GM18870 (cell line): ENCODE results near the gene ESRRG.

ENCODE experiments used
- ATAC-seq: cut with Tn5 transposase; IDR thresholded peaks from one replicate; pipeline ENCODE4 v1.9.1; 2021; ENCODE audit warnings: moderate library complexity; ENCODE audit not compliant: unreplicated experiment

Gene ESRRG

DNA sequence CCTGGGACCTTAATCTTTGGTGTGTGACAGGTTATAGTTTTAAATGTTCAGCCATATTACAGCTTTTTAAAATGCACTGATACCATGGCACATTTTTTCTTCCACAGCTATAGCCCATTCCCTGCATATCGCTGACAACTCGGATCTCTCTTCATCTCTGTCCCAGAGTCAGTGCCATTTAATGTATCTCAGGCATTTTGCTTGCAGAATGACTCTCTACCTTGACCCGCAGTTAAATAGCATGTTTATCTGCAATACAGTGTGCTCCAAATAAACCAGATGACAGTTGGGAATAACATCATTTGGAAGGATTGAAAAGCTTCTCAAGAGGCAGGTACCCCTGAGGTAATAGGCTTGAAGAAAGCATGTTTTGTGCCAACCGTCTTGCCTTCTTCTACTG, 200.2 kb downstream of the ESRRG start:
- no peak for ATAC-seq

DNA sequence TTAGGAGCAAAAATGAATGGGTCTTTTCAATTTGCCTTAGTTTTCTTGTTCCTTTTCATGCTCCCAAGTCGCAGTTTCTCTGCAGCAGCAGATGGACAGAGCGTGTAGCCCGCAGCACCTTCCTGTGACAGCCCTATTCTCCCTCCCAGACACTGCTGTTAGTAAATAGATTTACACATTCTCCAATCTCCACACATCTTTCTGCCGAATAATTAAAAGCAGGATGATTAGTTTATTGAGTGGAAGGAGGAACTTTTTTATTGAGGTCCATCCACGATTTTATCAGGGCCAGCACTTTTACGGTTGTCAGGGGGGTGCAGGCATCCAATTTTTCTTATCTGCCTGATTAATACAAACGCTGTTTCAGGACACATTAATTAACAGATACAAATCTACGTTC, 201.8 kb downstream of the ESRRG start:
- ATAC-seq, result no peak

DNA sequence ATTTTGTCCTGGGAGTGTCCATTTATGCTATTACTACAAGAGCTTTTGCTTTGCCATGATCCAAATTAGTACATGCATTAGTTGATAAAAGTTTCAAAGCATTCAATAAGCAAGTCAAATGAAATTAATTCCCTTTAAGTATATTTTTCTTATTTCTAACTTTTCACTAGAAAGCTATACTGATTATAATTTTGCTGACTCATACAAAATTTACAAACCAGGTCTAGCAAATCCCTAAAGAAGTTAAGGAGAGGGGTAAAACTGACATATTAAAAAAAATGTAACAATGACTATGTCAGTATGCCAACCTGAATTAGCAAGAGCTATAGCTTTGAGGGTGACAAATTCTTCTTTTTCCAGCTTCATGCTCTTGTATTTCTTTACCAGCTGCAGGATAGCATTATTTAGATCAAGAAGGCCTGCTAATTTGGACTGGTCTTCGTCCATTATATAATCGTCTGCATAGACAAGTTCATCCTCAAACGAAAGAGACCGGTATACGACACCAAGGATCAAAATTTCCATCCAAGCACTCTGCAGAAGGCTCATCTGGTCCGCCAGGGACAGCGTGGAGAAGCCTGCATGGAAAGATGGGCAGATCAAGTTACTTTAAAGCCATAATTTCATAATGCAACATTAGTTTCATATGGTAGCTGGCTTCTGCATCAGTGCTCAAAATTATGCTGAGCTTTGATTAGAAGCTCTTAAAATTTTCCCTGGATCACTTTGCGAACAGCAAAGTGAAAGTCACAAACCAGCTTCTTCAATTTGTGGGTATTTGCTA, 204.2 kb downstream of the ESRRG start:
- ATAC-seq, result no peak

DNA sequence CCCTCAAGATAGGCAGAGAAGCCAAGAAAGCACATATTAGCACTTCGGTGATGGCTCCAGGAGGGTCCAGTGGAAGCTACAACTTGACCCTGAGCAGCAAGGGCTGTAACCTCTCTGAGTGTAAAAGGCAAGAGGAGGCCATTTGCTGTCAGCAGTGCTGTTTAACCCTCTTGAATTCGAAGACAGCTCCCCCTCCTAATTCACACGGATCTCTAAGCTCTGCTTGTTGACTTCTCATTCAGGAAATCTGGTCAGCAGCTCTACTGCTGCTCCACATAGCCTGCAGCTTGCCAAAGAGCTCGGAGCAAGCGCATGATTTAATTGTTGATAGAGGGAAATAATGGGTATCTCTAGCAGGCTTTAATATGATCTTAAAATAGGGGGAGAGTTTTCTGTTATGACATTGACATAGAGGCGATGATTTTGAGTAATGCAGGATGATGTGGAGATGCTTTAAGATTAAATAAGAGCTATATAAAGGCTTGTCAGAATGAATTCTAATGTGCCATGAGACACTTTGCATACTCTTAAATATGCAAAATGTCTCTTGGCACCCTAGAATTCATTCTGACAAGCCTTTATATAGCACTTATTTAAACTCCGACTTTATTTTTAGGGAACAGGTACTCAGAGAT, 220.6 kb downstream of the ESRRG start:
- ATAC-seq, result no peak

DNA sequence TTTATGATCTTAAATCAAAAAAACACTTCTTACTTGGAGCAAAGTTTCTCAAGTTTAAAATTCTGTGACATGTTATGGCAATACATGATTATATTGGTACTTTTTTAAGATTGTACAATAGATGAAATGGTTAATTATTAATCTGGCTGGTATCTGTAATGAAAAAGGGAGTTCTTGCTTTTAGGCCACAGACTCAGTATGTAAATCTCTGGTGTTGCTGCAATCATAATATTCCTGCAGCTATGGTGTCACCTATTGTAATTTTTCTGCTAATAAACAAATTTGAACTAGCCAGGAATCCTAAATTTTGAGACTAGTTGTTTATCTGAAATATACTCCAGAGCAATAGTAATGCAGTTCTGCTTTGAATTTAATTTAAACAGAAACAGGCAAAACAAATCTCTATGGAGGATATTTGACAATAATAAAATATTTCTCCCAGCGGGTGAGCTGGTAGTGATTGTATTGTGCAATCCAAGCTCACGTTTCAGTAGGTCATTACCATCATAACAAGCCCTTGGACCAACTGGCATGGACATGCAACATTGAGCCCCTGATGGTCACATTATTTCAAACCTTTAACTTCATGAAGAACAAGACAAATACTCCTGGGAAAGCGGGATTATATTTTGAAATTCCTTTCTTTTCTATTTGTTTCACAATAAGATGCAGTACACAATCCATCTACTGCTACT, 222.8 kb downstream of the ESRRG start:
- ATAC-seq, result no peak

DNA sequence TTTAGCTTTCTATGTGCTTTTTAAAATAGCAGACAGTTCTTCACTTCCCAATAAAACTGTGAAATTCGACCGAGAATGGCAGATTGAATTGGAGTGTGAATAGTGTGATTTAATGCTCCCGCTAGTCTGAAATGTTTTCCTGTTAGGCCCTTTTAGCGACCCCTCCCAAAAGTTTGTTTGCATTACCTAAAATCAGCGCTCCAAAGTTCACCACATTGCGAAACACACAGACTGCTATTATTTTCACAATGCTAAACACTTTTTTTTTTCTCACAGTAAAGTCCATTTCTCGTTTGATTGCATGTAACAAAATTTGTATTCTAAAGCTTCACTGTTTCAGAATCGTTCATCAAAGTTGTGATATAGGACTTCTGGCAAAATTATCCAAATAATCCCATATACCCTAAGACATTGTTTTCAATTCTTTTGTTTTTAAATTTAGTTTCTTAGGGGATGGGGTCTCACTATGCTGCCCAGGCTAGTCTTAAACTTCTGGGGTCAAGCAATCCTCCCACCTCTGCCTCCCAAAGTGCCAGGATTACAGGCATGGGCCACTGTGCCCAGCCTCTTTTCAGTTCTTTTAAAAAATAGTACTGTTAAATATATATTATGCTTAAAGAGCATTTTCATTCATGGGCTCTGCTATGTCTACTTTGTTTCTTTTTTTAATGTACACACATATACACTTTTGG, 223.5 kb downstream of the ESRRG start:
- ATAC-seq, result no peak

DNA sequence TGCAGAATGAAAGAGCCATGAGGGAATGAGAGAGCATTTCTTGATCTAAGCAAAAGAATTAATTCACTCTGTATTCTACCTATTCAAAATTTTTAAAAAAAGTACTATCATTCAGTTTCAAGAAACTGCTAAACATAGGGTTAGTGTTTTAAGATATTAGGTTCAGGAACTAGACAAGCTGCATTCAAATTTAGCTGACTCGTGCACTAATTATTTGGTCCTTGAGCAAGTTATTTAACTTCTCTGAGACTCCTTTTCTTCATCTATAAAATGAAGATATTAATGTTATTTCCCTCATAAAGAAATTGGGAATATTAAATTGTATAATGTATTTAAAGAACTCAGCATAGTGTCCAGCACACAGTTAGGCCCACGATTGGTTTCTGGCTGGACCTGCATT, 225.0 kb downstream of the ESRRG start:
- ATAC-seq, result no peak

DNA sequence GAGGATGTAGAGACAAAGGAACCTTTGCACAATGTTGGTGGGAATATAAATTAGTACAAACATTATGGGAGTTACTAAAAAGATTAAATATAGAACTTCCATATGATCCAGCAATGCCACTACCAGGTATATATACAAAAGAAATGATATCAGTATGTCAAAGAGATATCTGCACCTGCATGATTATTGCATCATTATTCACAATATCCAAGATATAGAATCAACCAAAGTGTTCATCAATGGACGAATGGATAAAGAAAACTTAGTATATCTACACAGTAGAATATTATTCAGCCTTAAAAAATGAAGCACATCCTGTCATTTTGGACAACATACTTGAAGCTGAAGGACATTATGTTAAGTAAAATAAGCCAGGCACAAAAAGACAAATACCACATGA, 238.2 kb downstream of the ESRRG start:
- ATAC-seq, result no peak

DNA sequence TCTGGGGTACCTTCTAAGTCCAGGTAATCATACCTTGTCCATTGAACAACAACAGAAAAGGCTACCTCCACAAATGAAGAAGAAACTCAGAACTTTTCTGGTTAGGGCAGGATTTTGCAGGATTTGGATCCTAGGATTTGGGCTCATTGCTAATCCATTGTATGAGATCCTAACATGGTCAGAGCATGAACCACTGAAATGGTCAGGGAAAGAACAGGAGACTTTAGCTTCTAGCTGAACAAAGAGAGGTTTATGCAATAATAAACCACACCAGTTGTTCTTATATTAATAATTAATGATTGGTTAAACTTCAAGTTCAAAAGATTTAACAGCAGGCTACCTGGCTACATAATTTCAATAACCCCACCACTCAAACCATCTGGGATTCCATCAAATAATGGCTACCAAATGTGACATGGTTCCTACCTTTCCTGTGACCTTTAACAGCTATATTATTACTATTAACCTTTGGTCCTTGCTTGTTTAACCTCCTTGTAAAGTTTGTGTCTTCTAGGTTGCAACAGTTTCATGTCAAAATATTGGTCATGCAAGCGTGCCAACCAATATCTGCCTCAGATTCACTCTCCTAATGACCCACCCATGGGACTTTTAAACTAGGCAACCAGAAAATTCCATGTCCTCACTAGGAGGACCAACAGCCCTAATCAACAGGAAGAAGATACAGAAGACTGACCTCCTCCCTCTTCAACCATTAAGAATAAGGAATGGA, 239.4 kb downstream of the ESRRG start:
- no peak for ATAC-seq

DNA sequence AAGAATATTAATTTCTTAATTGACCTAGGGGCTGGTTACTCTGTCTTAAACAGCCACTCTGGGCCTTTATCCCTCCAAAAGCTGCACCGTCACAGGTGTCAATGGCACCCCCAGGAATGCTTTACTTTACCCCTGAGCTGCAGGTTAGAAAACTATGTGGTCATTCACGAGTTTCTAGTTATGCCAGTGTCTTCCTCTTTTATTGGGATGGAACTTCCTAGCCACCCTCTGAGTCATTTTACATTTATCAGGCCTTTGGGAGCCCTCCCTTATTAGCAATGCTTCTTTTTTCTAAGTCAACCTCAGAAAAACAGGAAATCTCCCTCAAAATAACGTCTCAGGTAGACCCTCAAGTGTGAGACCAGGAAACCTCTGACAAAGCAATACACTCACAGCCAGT, 240.6 kb downstream of the ESRRG start:
- no peak for ATAC-seq

DNA sequence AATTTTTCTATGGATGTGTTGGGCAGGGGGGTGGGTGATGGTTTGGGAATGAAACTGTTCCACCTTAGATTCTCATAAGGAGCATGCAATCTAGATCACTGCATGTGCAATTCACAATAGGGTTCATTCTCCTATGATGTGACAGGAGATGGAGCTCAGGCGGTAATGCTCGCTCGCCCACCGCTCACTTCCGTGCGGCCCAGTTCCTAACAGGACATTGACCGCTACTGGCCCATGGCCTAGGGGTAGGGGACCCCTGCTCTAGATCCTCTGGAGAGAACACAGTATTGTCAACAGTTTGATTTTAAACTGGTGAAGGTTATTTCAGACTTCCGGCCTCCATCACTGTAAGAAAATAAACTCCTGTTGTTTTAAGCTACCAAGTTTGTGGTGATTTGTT, 245.0 kb downstream of the ESRRG start:
- no peak for ATAC-seq

DNA sequence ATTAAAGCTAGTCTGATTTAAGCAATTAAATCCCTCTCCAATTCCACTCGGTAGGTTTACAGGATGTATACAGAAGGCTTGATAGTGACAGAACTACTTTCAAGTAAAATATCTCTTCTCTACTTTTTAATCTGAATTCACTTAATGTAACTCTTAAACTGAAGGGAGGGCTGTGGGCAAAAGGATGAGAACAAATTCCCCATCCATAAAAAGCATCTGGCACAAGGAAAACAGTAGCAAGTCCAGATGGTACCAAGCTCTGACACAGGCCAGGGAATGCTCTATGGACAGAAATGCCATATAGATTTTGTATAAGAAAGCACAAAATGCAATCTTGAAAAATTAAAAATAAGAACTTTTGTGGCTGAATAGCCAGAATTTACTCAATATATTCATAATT, 246.9 kb downstream of the ESRRG start:
- ATAC-seq, result no peak

DNA sequence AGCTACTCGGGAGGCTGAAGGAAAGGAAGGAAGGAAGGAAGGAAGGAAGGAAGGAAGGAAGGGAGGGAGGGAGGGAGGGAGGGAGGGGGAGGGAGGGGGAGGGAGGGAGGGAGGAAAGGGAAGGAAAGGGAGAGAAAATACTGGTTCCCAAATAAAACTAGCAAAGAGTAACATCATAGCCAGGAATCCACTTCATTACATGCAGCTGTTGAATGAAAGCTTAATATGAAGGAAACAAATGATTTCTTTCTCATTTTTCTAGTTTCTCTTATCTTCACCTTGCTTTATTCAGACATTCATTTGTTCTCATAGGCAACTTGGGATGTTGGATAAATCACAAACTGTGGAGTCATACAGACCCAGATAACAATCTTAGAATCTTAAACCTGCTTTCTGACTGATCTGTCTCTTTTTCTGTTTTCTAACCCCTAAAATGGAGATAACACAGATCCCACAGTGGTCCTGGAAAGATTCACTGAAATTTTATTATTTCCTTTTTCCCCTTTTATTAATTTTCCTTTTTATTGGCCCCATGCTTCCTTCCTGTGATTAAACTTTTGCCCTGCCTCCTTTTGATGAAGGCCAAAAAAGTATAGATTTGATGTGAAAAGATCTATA, 247.5 kb downstream of the ESRRG start:
- no peak for ATAC-seq

DNA sequence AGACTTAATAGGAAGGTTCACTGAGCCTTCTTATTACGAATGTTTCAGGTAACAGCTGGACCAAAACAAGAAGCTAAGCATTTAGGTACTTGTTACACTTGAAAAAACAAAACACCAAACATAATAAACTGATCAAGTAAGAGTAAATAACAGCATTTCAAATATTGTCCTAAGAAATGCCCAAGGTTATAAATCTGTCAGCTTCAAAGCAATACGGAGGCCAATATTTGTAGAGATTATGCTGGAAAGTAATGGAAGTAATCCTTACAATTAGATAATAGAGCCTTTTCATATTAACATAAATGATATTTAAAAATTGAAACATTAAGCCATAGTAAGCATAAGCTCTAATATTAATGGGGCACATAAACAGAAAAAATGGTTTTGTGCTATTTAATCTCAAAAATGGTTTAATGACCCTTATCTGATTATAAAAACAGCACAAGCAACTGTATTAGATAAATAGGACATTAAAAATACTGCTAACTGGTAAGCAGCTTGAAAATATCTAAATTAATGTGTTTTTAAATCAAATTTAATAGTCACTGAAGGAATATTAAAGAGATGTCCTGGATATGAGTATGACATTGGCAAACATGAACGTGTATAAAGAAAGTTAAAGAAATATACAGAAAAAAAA, 256.9 kb downstream of the ESRRG start:
- no peak for ATAC-seq

DNA sequence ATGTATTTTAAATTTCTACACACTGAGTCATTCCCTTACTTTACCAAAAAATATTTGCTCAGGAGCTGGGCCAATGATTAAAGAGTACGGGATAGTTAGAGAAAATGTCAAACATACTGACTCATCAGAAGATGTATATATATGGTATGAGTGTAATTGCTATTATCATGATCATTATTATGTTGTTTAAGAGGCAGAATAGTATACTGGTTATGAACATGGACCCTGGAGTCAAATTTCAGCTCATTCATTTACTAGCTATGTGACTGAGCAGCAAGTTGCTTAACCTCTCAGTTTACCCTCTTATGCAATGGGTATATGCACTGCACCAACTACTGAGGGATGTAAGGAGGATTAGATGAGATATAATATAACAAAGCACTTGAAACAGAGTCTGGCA, 258.7 kb downstream of the ESRRG start:
- no peak for ATAC-seq

DNA sequence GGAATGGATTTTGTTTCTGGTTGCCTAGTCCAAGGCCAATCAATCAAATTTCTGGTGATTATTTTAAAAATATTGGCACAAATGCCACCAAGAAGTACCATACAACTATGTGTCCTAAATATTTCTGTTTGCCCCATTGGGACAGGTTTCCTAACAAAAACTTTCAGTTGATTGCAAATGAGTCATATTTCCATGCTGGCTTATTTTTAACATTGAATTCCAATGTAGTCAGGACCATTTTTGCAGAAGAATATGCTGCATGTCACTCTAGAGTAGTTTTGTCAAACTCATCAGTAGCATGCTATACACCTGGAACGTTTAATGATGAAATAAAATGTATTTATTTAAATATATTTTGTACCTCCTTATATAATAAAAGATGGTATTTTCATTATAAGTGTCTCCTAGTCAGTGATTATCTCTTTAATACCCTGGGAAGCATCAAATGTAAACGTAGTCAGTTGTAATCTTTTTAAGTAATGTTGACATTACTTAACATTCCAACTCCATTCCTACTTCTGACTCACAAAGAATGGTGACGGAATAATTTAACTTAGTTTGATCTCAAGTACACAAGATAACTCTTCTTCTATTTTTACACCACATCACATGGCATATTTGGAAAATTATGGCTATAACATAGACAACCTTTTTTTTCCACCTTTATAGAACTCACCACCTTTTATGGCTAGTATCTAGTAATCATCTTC, 261.0 kb downstream of the ESRRG start:
- no peak for ATAC-seq

DNA sequence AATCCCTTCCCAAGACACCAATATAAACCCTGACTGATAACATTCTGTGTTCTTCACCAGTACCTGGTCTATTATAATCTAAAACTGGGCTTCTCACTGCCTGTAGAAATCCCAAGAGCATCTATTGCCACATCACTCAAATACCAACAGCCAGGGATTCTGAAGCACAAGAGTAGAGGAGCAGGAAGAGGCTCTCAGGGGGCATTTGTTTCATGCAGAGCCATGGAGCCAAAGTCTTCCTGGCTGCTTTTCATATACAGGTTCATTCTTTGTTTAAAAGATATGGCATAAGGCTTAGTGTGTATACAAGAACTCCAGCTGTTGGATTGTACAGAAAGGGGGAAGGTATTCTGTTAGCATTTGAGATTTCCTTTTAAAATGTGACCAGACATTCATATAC, 261.8 kb downstream of the ESRRG start:
- ATAC-seq, result no peak

DNA sequence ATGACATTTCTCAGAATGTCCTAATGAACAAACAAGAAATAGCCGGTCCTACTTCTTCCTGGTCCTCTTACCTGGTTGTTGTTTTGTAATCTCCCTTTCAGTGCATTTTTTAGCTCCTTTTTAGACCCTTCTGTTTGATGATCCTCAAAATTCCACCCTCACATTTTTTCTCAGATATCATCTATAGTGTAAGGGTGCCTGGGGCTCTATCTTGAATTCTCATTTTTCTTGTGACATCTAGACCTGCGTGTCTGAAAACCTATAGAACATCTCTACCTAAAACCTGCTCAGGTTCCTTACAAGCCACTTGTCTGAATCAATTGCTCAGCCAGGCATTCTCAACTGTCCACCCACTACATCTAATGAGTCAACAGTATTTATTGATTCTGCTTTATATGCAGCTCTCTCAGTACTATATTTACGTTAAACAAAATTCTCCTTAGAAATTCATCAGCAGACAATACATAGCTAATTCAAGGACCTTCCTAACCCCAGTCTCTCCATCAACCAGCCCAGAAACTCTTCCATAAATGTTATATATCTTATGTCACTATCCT, 263.5 kb downstream of the ESRRG start:
- ATAC-seq, result no peak

DNA sequence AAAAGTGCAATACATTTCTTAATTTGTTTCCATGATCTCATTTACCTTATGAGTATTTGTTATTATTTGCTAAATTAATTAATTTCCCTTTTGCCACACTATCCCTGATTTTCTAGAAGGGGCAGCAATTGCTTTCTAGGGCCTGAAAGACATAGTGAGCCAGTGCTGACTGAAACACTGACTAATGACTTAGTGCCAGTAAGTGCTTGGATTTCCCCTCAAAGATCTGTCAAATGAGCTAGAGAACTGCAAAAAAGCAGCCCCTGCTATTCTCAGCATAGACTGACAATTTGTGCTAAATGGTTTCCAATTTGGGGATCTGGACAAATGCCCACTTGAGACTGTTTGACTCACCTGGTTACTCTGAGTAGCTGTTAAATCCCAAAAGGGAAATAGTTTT, 264.4 kb downstream of the ESRRG start:
- ATAC-seq, result no peak
